ENCODE measurements around the gene PRKD2. TPM values are rescaled to one million over a fixed set of nuclear protein-coding genes. Genes with fewer than 3 reads are reported as not detected.

PRKD2 gene
- total RNA-seq, 1 experiment from 2014 or later, result 98.3 TPM

- intact Hi-C loops (cut with micrococcal nuclease; ENCODE audit: unreplicated experiment), result no loop called here
- Mint-ChIP-seq H3K4me1 (ENCODE audit: low read depth, unreplicated experiment) (peaks cover 18% of the 10 kb centered on the region), H3K27ac (ENCODE audit: unreplicated experiment) (no peak overlapping the region), H3K9me3 (ENCODE audit: low read depth, unreplicated experiment) (no peaks in the 10 kb centered on the region), H3K4me3 (ENCODE audit: low read depth, unreplicated experiment) (no peak overlapping the region), H3K27me3 (ENCODE audit: unreplicated experiment) (no peaks in the 10 kb centered on the region), H3K36me3 (ENCODE audit: insufficient read depth, unreplicated experiment) (peaks cover 79% of the 10 kb centered on the region)
- no peak for DNase-seq
- no TSS peak for BruUV-seq (replicated peaks)
- TF ChIP-seq CTCF (IDR thresholded peaks at IDR 0.05; ENCODE audit: unreplicated experiment), result no peak
- CTCF ChIA-PET, result no interaction called here
Observed at GRCh38 chr19:46720503-46721239, 3.8 kb upstream of the PRKD2 start.

GRCh38 chr19:46719629-46720502 lies 3.0 kb upstream of the PRKD2 start:
- no peak for DNase-seq
- H3K27ac Mint-ChIP-seq (ENCODE audit: unreplicated experiment), result peak overlapping the region; percentile 47
- H3K4me1 Mint-ChIP-seq (ENCODE audit: low read depth, unreplicated experiment), result peaks cover 18% of the 10 kb centered on the region
- peak overlapping the region; percentile 94 for H3K4me3 Mint-ChIP-seq (ENCODE audit: low read depth, unreplicated experiment)
- intact Hi-C loops (cut with micrococcal nuclease; ENCODE audit: unreplicated experiment), result no loop called here
- CTCF ChIA-PET, result no interaction called here
- TF ChIP-seq CTCF (IDR thresholded peaks at IDR 0.05; ENCODE audit: unreplicated experiment), result no peak
- peaks cover 83% of the 10 kb centered on the region for H3K36me3 Mint-ChIP-seq (ENCODE audit: insufficient read depth, unreplicated experiment)
- no TSS peak for BruUV-seq (replicated peaks)
- no peaks in the 10 kb centered on the region for H3K27me3 Mint-ChIP-seq (ENCODE audit: unreplicated experiment)
- no peaks in the 10 kb centered on the region for H3K9me3 Mint-ChIP-seq (ENCODE audit: low read depth, unreplicated experiment)

- no peaks in the 10 kb centered on the region for H3K9me3 Mint-ChIP-seq (ENCODE audit: low read depth, unreplicated experiment)
- intact Hi-C loops (cut with micrococcal nuclease; ENCODE audit: unreplicated experiment), result no loop called here
- no peak for TF ChIP-seq CTCF (IDR thresholded peaks at IDR 0.05; ENCODE audit: unreplicated experiment)
- peak overlapping the region; percentile 47 for H3K27ac Mint-ChIP-seq (ENCODE audit: unreplicated experiment)
- no TSS peak for BruUV-seq (replicated peaks)
- H3K4me1 Mint-ChIP-seq (ENCODE audit: low read depth, unreplicated experiment), result peaks cover 18% of the 10 kb centered on the region
- H3K4me3 Mint-ChIP-seq (ENCODE audit: low read depth, unreplicated experiment), result peak overlapping the region; percentile 94
- no peaks in the 10 kb centered on the region for H3K27me3 Mint-ChIP-seq (ENCODE audit: unreplicated experiment)
- CTCF ChIA-PET, result no interaction called here
- H3K36me3 Mint-ChIP-seq (ENCODE audit: insufficient read depth, unreplicated experiment), result peaks cover 84% of the 10 kb centered on the region
- DNase-seq, result no peak
Observed at GRCh38 chr19:46718934-46719622, 2.2 kb upstream of the PRKD2 start.

GRCh38 chr19:46718157-46718933 lies 1.4 kb upstream of the PRKD2 start:
- Mint-ChIP-seq H3K27ac (ENCODE audit: unreplicated experiment) (peak overlapping the region; percentile 96), H3K4me1 (ENCODE audit: low read depth, unreplicated experiment) (peaks cover 23% of the 10 kb centered on the region), H3K36me3 (ENCODE audit: insufficient read depth, unreplicated experiment) (peaks cover 87% of the 10 kb centered on the region), H3K27me3 (ENCODE audit: unreplicated experiment) (no peaks in the 10 kb centered on the region), H3K9me3 (ENCODE audit: low read depth, unreplicated experiment) (no peaks in the 10 kb centered on the region), H3K4me3 (ENCODE audit: low read depth, unreplicated experiment) (peak overlapping the region; percentile 94)
- DNase-seq, result peak; percentile 61
- intact Hi-C loops (cut with micrococcal nuclease; ENCODE audit: unreplicated experiment), result no loop called here
- no peak for TF ChIP-seq CTCF (IDR thresholded peaks at IDR 0.05; ENCODE audit: unreplicated experiment)
- no TSS peak for BruUV-seq (replicated peaks)
- CTCF ChIA-PET, result interaction anchor here (0.6 to 1.0 kb wide), 5 partner anchors 8 to 414 kb away, joined by 3 to 6 read pairs (median 5); no protein-coding TSS in a partner anchor

All from Calu3 (cell line).